Stimulated activated CD4-positive, alpha-beta T cell treated with anti-CD3 and anti-CD28 coated beads, Interleukin-1b, Interleukin-23, amount 100 ng/mL, for 48 hours (primary cell): ENCODE data around the gene PTPN2.
"Not testable (repeated sequence)": the region's sequence is repeated elsewhere in the genome, so short reads cannot be mapped to it uniquely, and the experiment has no call there.

ENCODE experiments used
- DNase-seq: peaks from one replicate; pipeline ENCODE4 v3.0.0-alpha.2; 2020

The PTPN2 gene

GRCh38 chr18:12821408-12821807, 62.6 kb downstream of the PTPN2 start:
- DNase-seq: no peak

DNA sequence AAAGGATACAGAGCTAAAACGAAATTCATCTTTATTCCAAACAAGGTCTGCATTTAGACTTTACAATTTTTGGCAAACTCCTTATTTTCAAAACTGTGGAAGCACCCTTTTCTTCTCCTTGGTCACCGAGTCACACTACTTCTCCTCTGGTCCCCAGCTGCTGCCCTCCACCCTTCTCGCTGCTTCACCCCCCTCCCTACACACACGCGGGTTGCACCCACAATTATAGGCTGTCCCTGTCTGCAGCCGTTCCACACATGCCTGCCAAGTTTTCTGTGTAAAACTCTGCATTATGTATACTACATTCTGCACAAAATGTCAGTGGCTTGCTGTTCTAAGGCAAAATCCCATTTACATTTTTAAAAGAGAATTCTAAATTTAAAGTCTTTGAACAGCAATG, 63.5 kb downstream of the PTPN2 start:
- DNase-seq: no peak

DNA sequence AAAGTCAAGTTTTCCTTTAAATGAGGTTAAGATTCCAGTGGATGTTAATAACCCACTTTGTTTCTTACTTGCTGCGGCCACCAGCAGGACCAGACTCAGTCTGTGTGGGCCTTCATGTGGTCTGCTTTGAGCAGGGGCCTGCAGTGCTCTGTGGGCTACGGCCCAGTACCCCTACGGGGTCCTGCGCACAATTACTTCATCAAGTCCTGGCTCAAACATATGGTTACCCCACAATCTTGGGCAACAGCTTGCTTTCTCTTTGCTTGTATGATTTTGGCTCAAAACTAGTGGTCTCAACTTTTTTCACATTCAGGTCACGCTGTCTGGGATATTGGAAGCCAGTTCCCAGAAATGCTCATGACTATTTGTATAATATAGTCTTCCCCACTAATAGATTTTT, 64.2 kb downstream of the PTPN2 start:
- no peak for DNase-seq

DNA sequence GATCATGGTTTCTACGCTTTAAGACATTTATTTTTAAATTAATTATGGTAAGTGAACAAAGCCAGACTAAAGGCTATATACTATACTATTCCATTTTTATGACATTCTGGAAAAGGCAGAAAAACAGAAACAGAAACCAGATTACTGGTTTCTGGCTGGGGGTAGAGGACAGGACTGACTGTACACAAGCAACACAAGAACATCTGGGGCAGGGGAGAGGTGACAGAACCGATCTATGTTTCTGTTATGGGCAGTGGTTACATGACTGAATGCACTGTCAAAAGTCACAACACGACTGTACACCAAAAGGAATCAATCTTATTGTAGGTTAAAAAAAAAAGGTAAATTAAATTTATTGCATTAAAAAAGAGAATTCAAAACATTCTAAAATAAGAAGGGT, 64.7 kb downstream of the PTPN2 start:
- no peak for DNase-seq

GRCh38 chr18:12818243-12818642, 65.8 kb downstream of the PTPN2 start:
- DNase-seq: no peak

DNA sequence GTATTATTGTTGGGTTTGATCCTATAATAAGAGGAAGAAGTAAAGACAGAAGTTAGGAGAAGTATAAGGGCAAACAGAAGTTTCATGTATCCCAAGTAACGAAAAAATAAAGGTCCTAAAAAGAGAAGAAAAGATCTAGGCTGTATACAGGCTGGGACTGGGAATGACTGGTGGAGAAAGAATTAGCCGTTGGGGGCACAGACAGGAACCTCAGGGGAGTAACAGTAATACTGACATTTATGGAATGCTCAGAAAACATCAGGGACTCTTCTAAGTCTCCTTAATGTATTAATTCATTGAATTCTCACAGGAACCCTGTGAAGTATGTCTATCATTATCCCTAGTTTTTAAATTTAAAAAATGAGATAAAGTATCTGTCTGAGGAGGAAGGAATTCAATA, 67.6 kb downstream of the PTPN2 start:
- no peak for DNase-seq

- peak; percentile 71 for DNase-seq
These were observed 72.7 kb downstream of the PTPN2 start for GRCh38 chr18:12811191-12811950.

- DNase-seq: no peak
These were observed 80.7 kb downstream of the PTPN2 start for GRCh38 chr18:12803069-12803936.

DNA sequence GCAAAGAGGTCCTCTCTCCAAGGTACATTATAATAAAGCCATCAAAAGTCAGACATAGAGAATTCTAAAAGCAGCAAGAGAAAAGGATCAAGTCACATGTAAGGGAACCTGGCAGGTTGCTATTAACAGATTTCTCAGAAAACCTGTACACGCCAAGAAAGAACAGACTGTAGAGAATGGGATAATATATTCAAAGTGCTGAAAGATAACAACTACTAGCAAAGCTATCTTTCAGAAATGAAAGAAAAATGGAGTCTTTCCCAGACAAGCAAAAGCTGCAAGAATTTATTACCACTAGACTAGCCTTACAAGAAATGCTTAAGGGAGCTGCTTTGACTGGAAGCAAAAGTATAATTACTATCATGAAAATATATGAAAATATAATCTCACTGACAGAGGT, 81.5 kb downstream of the PTPN2 start:
- DNase-seq: no peak

- DNase-seq: no peak
These were observed 87.6 kb downstream of the PTPN2 start for GRCh38 chr18:12796448-12796847.

- DNase-seq: no peak
These were observed 92.4 kb downstream of the PTPN2 start for GRCh38 chr18:12791610-12792009.

GRCh38 chr18:12786669-12787068, 97.4 kb downstream of the PTPN2 start:
- DNase-seq: no peak

DNA sequence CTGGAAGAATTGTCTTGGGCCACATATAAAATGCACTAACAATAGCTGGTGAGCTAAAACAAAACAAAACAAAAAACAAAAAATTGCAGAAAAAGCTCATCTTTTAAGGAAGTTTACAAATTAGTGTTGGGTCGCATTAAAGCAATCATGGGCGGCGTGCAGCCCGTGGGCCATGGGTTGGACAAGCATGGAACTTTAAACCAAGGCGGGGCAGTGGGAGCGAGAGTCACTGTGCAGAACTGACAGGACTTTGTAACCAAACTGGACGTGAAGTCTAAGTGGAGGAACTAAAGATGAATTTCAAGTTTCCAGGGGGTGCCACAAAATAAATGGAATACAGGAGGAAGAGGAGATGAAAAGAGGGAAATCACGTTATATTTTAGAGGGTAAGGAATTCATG, 100.5 kb downstream of the PTPN2 start:
- no peak for DNase-seq

- DNase-seq: no peak
These were observed 101.5 kb downstream of the PTPN2 start for GRCh38 chr18:12782521-12782920.

DNA sequence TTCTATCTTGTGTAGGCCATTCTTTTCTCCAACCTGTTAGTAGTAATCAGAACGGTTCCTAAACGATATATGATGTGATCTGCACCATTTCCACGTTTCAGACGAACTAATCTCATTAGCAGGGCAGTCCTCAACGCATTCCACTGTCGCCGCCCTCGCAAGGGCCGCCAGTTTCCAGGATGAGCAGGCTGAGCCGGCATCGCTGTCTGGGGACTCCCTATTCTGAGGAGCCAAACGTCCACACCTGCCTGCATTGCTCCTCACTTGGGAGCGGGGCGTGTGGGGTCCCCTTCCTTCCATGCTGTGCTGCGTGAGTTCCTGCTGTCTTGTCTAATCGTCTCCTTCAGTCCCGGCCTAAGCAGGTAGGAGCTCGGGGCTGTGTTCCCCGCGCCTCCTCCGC, 104.6 kb downstream of the PTPN2 start:
- no peak for DNase-seq

GRCh38 chr18:12779043-12779442, 105.0 kb downstream of the PTPN2 start:
- no peak for DNase-seq

GRCh38 chr18:12777500-12777944, 106.5 kb downstream of the PTPN2 start:
- no peak for DNase-seq

GRCh38 chr18:12776821-12777471, 107.1 kb downstream of the PTPN2 start:
- no peak for DNase-seq

GRCh38 chr18:12776415-12776814, 107.6 kb downstream of the PTPN2 start:
- DNase-seq: not testable (repeated sequence)

DNA sequence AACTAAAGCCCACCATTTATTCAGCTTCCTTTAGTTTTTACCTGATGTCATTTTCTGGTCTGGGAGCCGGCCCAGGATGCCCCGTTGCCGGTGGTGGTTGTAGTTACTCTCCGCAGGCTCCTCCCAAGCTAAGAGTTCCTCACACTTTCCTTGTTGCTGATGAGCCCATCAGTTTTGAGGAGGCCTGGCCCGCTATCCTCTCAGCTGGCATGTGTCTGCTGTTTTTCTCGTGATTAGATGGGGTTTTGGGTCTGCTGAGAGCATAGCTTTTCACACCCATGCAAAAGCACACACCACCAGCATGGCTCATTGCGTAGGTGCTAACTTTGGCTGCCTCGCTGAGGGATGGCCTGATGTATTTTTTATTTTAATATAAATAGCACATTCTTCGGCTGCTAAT, 109.1 kb downstream of the PTPN2 start:
- DNase-seq: no peak

DNA sequence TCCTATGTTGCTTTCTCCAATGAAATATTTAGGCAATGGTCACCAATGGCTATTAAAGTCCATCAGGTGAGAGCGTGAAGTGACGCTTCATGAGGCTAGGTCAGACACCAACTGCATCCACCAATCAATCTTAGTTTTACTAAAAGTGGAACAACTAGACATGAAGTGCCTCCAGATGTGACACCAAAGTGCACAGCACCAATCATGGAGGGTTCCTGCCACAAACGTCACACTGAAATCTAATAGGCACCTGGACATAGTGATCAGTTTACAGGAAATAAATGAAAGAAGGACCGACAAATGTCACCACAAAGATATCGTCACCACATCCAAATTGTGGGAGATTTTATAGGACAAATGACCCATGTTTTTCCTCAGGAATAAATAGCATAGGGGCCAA, 110.7 kb downstream of the PTPN2 start:
- no peak for DNase-seq

GRCh38 chr18:12772111-12772510, 111.9 kb downstream of the PTPN2 start:
- no peak for DNase-seq

DNA sequence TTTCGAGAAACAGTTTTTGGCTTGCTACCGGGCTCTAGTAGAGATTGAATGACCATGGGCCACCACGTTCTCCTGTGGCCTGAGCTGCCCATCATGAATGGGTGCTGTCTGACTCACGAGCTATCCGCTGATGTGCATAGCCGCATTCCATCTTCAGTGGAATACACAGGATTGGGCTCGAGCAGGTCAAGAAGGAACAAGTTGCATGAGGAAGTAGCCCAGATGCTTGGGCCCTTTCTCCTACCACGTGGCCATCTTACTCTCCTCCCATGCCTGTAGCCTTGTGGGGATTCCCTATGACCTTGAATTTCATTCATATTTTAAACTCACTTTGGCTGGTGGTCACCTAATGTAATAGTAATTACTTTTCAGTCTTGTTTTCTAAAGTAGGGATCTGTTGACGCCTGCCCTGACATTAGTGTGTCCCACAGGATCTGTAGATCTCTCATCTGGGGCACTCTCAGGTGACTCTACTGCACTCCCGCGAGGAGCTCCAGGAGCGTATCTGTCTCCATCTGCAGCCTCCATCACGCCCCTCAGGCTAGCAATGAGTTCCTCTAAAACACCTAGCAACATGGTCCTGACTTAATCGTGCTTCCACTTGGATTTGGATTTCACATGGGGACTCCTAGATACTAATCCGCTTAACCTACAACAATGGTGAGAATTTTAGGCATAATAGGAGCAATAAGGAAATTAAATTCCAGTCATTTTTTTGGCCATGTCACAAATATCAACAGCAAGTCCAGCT, 113.4 kb downstream of the PTPN2 start:
- no peak for DNase-seq
